ENCODE measurements around the gene BRPF1. TPM values are rescaled to one million over a fixed set of nuclear protein-coding genes. Genes with fewer than 3 reads are reported as not detected.

Gene BRPF1
- total and polyA plus RNA-seq, 10 of the 15 experiments (the other 5 are each of a cell fraction or from before 2014, with no cell fraction given), result 1.2 to 25.3 (median 13.6) TPM

- no peak overlapping the region for H3K9ac ChIP-seq (ENCODE audit: control insufficient read depth, insufficient read depth, low read length)
- ATAC-seq (no peak), DNase-seq (ENCODE audit: low read depth, low spot score) (no peak), FAIRE-seq (no peak)
- ChIA-PET POLR2A (no interaction called here), CTCF (interaction anchor here (1.3 to 2.3 kb wide), 3 partner anchors 11 to 236 kb away, joined by 3 to 11 read pairs (median 4); partner anchors contain the start of gene OGG1), SMC1A (ENCODE audit: uncharacterized antibody, unreplicated experiment) (interaction anchor here (1.9 kb wide), 1 partner anchor 10 kb away, joined by 4 read pairs; the partner anchor contains the start of gene OGG1), RAD21 (ENCODE audit: unreplicated experiment) (interaction anchor here (1.0 to 1.4 kb wide), 3 partner anchors 18 to 53 kb away, joined by 3 to 5 read pairs (median 4); partner anchors contain the start of genes ARPC4, CAMK1 and TADA3)
- no peak for TF ChIP-seq ESRRA (IDR thresholded peaks at IDR 0.05; ENCODE audit: low read length)
- TF ChIP-seq POLR2AphosphoS5 (IDR thresholded peaks at IDR 0.05; ENCODE audit: low read length), result no peak
- TF ChIP-seq CHD4 (IDR thresholded peaks at IDR 0.05), result no peak
- TF ChIP-seq NFIC (IDR thresholded peaks at IDR 0.05; ENCODE audit: low read depth, low read length), result no peak
- TF ChIP-seq ZZZ3 (IDR thresholded peaks at IDR 0.05; ENCODE audit: control insufficient read depth, insufficient read length, low read depth), result no peak
- no peak for TF ChIP-seq ZBTB4 (CRISPR knock-in tag; IDR thresholded peaks at IDR 0.05)
- TF ChIP-seq ZSCAN29 (IDR thresholded peaks at IDR 0.05), result no peak
- TF ChIP-seq SPI1 (IDR thresholded peaks at IDR 0.05; ENCODE audit: borderline replicate concordance, insufficient read depth, low read depth, low read length), result no peak
- TF ChIP-seq MXI1 (IDR thresholded peaks at IDR 0.05; ENCODE audit: low read depth, low read length), result no peak
- TF ChIP-seq SMAD1 (IDR thresholded peaks at IDR 0.05; ENCODE audit: low read depth, partially characterized antibody), result no peak
- TF ChIP-seq SIN3A (IDR thresholded peaks at IDR 0.05; ENCODE audit: low read depth, low read length), result no peak
- no TSS peak for BruUV-seq (replicated peaks)
- no peak overlapping the region for H3K4me3 ChIP-seq
- no peaks in the 10 kb centered on the region for H4K20me1 ChIP-seq (ENCODE audit: control insufficient read depth, insufficient read depth)
- peaks cover 46 to 57% of the 10 kb centered on the region in 2 experiments for H3K36me3 ChIP-seq (ENCODE audit: control insufficient read depth in 2 of 2, insufficient read depth in 2 of 2, low read length in 1 of 2)
- no peaks in the 10 kb centered on the region for H3K4me1 ChIP-seq (ENCODE audit: control insufficient read depth, insufficient read depth, low read length)
- no peaks in the 10 kb centered on the region for H3K27me3 ChIP-seq (replicated peaks in 1 of 2; ENCODE audit: control insufficient read depth in 2 of 2, insufficient read depth in 2 of 2, low read length in 1 of 2)
- no peak overlapping the region for H3K4me2 ChIP-seq (ENCODE audit: control insufficient read depth, insufficient read depth)
- 94% methylated on average over 15 of the region's 15 CpGs for WGBS (ENCODE audit: insufficient coverage, insufficient replicate concordance, low lambda C conversion rate, missing lambda C conversion rate)
- H3K9me3 ChIP-seq (replicated peaks; ENCODE audit: control insufficient read depth, insufficient read depth, low read length), result no peaks in the 10 kb centered on the region
- intact Hi-C loops (cut with micrococcal nuclease; ENCODE audit: unreplicated experiment), result loop anchor here (10.0 kb wide), 1 partner anchor 384 kb away; no protein-coding TSS in a partner anchor
- H2AFZ ChIP-seq (ENCODE audit: control insufficient read depth, low read depth, low read length), result no peak overlapping the region
- in situ Hi-C loops (cut with MboI), result no loop called here
- H3K27ac ChIP-seq (ENCODE audit: control insufficient read depth, insufficient read depth), result no peak overlapping the region
- H3K79me2 ChIP-seq (ENCODE audit: control insufficient read depth, insufficient read depth, low read length), result peaks cover 7% of the 10 kb centered on the region
Observed at GRCh38 chr3:9739181-9739580, 7.6 kb downstream of the BRPF1 start.

All from GM12878 (cell line).